GM08714 (cell line): ENCODE results near the gene RPS25.
"Not testable (repeated sequence)": the region's sequence is repeated elsewhere in the genome, so short reads cannot be mapped to it uniquely, and the experiment has no call there.

Source experiments
- H3K4me3 ChIP-seq: fragments of 200-500 bp; sonication (Bioruptor generic); 2 replicates; pipeline ENCODE4 v1.5.1; 2014; ENCODE audit warnings: mild to moderate bottlenecking, low read length, inconsistent platforms
- ZNF274 ChIP-seq: IDR thresholded peaks from 2 replicates; pipeline ENCODE4 v1.6.1; 2012; ENCODE audit warnings: mild to moderate bottlenecking, low read depth, low read length

Gene RPS25

GRCh38 chr11:119014209-119014924 lies 3.8 kb downstream of the RPS25 start:
- no peak for TF ChIP-seq ZNF274
- no peak overlapping the region for H3K4me3 ChIP-seq

- no peak for TF ChIP-seq ZNF274
- H3K4me3 ChIP-seq: no peak overlapping the region
These were observed 5.4 kb downstream of the RPS25 start for GRCh38 chr11:119012629-119013170.

GRCh38 chr11:119011476-119012053 lies 6.6 kb downstream of the RPS25 start:
- H3K4me3 ChIP-seq: no peak overlapping the region
- no peak for TF ChIP-seq ZNF274

GRCh38 chr11:119006656-119007055 lies 11.5 kb downstream of the RPS25 start:
- TF ChIP-seq ZNF274: no peak
- H3K4me3 ChIP-seq: no peak overlapping the region

DNA sequence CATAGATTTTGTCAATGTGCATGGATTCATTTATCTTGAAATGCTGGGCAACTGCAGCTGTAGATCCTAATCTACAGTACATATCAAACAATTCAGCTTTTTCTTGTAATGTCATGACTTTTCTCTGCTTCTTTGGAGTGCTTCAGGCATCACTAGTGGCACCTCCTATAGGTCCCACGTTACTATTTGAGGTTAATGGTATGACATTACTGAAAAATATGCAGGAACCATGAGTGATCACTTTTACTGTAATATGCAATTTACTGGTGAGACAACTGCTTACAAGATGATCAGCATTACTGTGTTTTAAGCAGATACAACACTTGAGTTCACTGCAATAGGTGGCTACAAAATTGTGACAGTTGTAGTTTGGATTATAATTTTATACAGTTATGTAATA lies 17.2 kb downstream of the RPS25 start:
- H3K4me3 ChIP-seq: no peak overlapping the region
- no peak for TF ChIP-seq ZNF274

- peak overlapping the region; percentile 88 for H3K4me3 ChIP-seq
- no peak for TF ChIP-seq ZNF274
These were observed 19.3 kb downstream of the RPS25 start for GRCh38 chr11:118998822-118999221.

GRCh38 chr11:118998388-118998717 lies 19.8 kb downstream of the RPS25 start:
- no peak for TF ChIP-seq ZNF274
- H3K4me3 ChIP-seq: peak overlapping the region; percentile 88

GRCh38 chr11:118997627-118998387 lies 20.3 kb downstream of the RPS25 start, which contains the start of gene CENATAC:
CENATAC (plus strand) TSS chr11:118998138; CDS start chr11:118998198, 60 bp downstream.
- no peak for TF ChIP-seq ZNF274
- H3K4me3 ChIP-seq: peak within 1 kb of the TSS; percentile 88

DNA sequence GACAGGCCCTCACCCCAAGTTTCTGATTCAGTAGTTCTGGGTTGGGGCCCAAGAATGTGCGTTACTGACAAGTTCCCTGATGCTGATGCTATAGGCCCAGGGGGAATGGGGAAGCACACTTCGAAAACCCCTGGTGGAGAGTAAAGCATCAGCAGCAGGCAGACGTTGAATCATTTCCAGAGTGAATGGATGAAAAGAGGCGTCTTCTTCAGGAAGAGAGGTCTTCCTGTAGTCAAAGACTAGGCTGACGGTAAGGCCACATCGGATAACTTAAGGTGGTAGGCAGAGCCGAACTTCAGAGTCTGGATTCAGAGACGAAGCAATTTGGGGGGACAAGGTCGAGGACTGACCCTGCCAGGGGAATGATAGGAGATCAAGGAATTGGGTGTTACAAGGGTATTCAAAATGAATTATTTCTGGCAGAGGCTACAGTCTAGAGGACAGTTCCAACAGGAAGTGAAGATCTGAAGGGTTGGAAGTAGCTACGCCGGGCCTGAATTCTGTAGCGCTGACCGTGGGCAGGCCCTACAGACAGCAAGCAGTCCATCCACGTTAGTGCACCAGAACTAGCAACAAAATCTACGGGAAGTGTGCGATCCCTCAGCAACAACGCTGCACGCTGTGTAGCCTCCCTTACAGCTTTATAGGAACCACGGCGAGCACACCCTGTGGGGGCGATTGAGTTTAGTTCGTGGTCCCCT lies 21.1 kb downstream of the RPS25 start:
- H3K4me3 ChIP-seq: peak overlapping the region; percentile 88
- no peak for TF ChIP-seq ZNF274

DNA sequence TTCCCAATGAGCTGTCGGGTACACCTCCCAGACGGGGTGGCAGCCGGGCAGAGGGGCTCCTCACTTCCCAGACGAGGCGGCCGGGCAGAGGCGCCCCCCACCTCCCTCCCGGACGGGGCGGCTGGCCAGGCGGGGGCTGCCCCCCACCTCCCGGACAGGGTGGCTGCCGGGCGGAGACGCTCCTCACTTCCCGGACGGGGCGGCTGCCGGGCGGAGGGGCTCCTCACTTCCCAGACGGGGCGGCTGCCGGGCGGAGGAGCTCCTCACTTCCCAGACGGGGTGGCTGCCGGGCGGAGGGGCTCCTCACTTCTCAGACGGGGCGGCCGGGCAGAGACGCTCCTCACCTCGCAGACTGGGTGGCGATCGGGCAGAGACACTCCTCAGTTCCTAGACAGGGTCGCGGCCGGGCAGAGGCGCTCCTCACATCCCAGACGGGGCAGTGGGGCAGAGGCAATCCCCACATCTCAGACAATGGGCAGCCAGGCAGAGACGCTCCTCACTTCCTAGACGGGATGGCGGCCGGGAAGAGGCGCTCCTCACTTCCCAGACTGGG lies 26.6 kb downstream of the RPS25 start:
- H3K4me3 ChIP-seq: not testable (repeated sequence)

GRCh38 chr11:118988280-118988679 lies 29.9 kb downstream of the RPS25 start:
- no peak for TF ChIP-seq ZNF274
- no peak overlapping the region for H3K4me3 ChIP-seq

DNA sequence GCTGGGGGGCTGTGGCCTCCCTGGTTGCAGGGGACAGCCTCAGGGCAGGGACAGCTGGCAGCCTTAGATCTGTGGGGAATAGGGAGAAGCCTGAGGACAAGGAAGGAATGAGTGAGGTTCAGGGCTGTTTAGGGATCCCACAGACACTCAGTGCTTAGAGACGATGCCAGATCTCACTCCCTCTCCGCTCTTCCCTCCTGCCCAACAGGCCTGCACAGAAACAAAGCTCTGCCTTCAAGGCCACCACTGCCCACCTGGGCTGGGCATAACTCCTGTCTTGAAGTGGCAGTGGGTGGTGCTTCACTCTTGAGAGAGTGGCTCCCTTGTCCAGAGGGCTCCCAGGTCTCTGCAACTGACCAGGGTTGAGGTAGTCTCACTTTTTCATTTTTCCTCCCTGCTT lies 33.3 kb downstream of the RPS25 start:
- H3K4me3 ChIP-seq: no peak overlapping the region
- TF ChIP-seq ZNF274: no peak

DNA sequence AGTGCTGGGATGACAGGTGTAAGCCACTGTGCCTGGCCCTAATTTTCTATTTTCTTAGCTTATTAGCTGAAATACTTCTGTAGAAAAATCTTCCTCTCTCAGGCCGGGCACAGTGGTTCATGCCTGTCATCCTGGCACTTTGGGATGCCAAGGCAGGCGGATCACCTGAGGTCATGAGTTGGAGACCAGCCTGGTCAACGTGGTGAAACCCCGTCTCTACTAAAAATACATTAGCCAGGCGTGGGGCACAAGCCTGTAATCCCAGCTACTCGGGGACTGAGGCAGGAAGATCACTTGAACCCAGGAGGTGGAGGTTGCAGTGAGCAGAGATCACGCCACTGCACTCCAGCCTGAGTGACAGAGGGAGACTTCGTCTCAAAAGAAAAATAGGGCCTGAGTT lies 33.8 kb downstream of the RPS25 start:
- H3K4me3 ChIP-seq: not testable (repeated sequence)
